GM12874 (cell line): ENCODE measurements around the gene SMIM29.

Source experiments
- TF ChIP-seq, protein P1 (sequence below): IDR thresholded peaks from 2 replicates; pipeline ENCODE4 v1.5.1; 2011; ENCODE audit warnings: low read depth, mild to moderate bottlenecking, control low read depth, low read length, moderate library complexity; ENCODE audit not compliant: insufficient read depth

Gene SMIM29

GRCh38 chr6:34226731-34227586 lies 21.8 kb downstream of the SMIM29 start:
- TF ChIP-seq, protein P1, sequence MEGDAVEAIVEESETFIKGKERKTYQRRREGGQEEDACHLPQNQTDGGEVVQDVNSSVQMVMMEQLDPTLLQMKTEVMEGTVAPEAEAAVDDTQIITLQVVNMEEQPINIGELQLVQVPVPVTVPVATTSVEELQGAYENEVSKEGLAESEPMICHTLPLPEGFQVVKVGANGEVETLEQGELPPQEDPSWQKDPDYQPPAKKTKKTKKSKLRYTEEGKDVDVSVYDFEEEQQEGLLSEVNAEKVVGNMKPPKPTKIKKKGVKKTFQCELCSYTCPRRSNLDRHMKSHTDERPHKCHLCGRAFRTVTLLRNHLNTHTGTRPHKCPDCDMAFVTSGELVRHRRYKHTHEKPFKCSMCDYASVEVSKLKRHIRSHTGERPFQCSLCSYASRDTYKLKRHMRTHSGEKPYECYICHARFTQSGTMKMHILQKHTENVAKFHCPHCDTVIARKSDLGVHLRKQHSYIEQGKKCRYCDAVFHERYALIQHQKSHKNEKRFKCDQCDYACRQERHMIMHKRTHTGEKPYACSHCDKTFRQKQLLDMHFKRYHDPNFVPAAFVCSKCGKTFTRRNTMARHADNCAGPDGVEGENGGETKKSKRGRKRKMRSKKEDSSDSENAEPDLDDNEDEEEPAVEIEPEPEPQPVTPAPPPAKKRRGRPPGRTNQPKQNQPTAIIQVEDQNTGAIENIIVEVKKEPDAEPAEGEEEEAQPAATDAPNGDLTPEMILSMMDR = peak; percentile 3; the same call in 1 of the 2 replicates

DNA sequence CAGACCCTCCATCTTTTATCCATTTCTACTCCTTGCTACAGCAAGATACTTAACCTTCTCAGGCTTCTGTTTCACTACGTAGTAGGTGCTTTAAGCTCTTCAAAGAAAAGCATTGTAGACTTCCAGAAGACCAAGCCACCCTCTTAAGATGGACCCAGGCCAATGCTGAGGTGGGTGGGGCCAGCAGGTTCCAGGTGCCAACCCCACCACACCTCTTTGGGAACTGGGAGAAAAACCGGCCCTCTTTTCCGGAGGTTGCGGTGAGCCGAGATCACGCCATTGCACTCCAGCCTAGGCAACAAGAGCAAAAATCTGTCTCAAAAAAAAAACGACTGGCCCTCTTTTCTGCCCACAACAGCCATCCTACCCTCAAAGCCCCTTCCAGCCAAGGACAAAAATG lies 22.7 kb downstream of the SMIM29 start:
- TF ChIP-seq, protein P1 = no peak

GRCh38 chr6:34225551-34225950 lies 23.3 kb downstream of the SMIM29 start:
- TF ChIP-seq, protein P1 = no peak

- TF ChIP-seq, protein P1 = no peak
Observed at GRCh38 chr6:34223956-34224940, 24.6 kb downstream of the SMIM29 start.

GRCh38 chr6:34223381-34223955 lies 25.3 kb downstream of the SMIM29 start:
- TF ChIP-seq, protein P1 = no peak

- TF ChIP-seq, protein P1 = no peak
Observed at GRCh38 chr6:34218691-34219090, 30.1 kb downstream of the SMIM29 start.

DNA sequence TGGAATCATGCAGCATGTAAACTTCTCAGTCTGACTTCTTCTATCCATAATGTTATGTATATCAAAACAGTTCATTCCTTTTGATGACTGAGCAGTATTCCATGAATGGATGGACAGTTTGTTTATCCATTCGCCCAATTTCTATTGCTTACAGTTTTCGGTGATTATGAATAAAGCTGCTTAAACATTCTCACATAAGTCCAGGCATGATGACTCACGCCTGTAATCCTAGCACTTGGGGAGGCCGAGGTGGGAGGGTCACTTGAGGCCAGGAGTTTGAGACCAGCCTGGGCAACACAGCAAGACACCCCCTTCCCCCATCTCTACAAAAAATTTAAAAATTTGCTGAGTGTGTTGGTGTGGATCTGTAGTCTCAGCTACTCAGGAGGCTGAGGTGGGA lies 35.0 kb downstream of the SMIM29 start:
- TF ChIP-seq, protein P1 = no peak
